ENCODE measurements around the gene CELA3B. TPM values are rescaled to one million over a fixed set of nuclear protein-coding genes. Genes with fewer than 3 reads are reported as not detected.
"Not testable (repeated sequence)": the region's sequence is repeated elsewhere in the genome, so short reads cannot be mapped to it uniquely, and the experiment has no call there.

Gene CELA3B
- total and polyA plus RNA-seq, 2 of the 13 experiments (the other 11 are each of a cell fraction or from before 2014, with no cell fraction given), result 0.34 TPM; not detected in 1

GRCh38 chr1:21972973-21973441 lies 3.8 kb upstream of the CELA3B start (continued):
- TF ChIP-seq RXRB (CRISPR knock-in tag; IDR thresholded peaks at IDR 0.05; ENCODE audit: borderline replicate concordance) (peak; percentile 59), FOXP1 (CRISPR knock-in tag; IDR thresholded peaks at IDR 0.05) (peak; percentile 75)
- TF ChIP-seq FOXP1 (IDR thresholded peaks at IDR 0.05), result not testable (repeated sequence)

DNA sequence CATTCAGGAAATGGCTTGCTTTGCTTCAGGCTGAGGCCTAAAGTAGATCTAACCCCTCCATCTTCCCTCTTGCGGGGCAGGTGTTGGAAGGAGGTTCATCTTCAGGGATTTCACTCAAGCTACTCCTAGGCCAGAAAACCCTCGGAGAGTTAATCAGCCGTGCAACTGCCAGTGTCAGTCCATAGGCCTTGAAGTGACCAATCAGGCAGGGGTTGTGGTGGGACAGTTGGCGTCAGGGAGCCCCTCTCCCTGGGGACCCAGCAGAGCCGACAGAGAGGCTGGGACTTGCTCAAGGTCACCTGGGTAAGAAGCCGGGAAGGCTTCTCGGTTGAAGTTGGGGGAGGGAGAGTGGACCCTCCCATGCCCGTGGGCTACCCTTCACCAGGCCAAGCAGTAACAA lies 2.9 kb upstream of the CELA3B start:
- ATAC-seq; BruUV-seq (replicated peaks); H4K20me1 ChIP-seq (ENCODE audit: insufficient read depth, low read length); H3K36me3 ChIP-seq (replicated peaks in 1 of 2; ENCODE audit: control insufficient read depth in 1 of 2, insufficient read depth in 2 of 2, low read length in 2 of 2); in situ Hi-C loops (cut with HindIII; ENCODE audit: extremely low pct_ligation_motif_present, low pct_unique_long_range_greater_than_20kb); H3K79me2 ChIP-seq (ENCODE audit: insufficient read depth, low read length); H3K4me3 ChIP-seq (replicated peaks in 1 of 3; ENCODE audit: insufficient read depth in 1 of 3, low read depth in 2 of 3, low read length in 3 of 3); CTCF ChIA-PET (ENCODE audit: low intra/inter-chr PET ratio, low total read pairs); H2AFZ ChIP-seq (ENCODE audit: low read length); FAIRE-seq; H3K9me3 ChIP-seq (ENCODE audit: low read length); DNase-seq (ENCODE audit: low spot score); H3K27me3 ChIP-seq (ENCODE audit: control insufficient read depth in 1 of 2, insufficient read depth in 2 of 2, low read length in 2 of 2): not testable (repeated sequence)
- Histone ChIP-seq H3K27ac (ENCODE audit: extremely low read length, insufficient read depth, low read length) (peak overlapping the region; percentile 82), H3K9ac (ENCODE audit: insufficient read depth, low read depth, low read length) (peak overlapping the region; percentile 49; the same call in 1 of the 2 replicates), H3K4me2 (ENCODE audit: low read depth, low read length) (peak overlapping the region; percentile 69), H3K4me1 (ENCODE audit: insufficient read depth, low read length) (peaks cover 75% of the 10 kb centered on the region)
- WGBS (ENCODE audit: low lambda C conversion rate), result 71% methylated on average over 8 of the region's 8 CpGs
- intact Hi-C loops (cut with micrococcal nuclease; ENCODE audit: unreplicated experiment), result loop anchor here (1.0 kb wide), 1 partner anchor 23 kb away; no protein-coding TSS in a partner anchor
- TF ChIP-seq ZNF687 (CRISPR knock-in tag; IDR thresholded peaks at IDR 0.05) (peak; percentile 50; the same call in 1 of the 2 replicates), ZFX (CRISPR knock-in tag; IDR thresholded peaks at IDR 0.05; ENCODE audit: low read depth) (0 out of 2 replicates have a peak, but pooled peaks have one; percentile 16)
- POLR2A ChIA-PET, result interaction anchor here (0.6 to 1.5 kb wide), 3 partner anchors 38 to 49 kb away, joined by 3 to 5 read pairs (median 4); no protein-coding TSS in a partner anchor

Data from HepG2 (cell line).